Karpas-422 (cell line): ENCODE measurements around the gene SLC5A10. TPM values are rescaled to one million over a fixed set of nuclear protein-coding genes. Genes with fewer than 3 reads are reported as not detected.
"Not testable (repeated sequence)": the region's sequence is repeated elsewhere in the genome, so short reads cannot be mapped to it uniquely, and the experiment has no call there.

Experiments used
- DNase-seq: peaks from one replicate; pipeline ENCODE4 v3.0.0-alpha.2; 2015
- H2AFZ ChIP-seq: fragments of 200-600 bp; sonication (generic); 2 replicates; pipeline ENCODE4 v1.6.1; 2014; ENCODE audit warnings: antibody characterized with exemption, low read length, mixed read lengths
- H3K27ac ChIP-seq: fragments of 200-600 bp; sonication (generic); 2 replicates; pipeline ENCODE4 v1.5.1; 2014; ENCODE audit warnings: mild to moderate bottlenecking, low read length, moderate library complexity
- H3K27me3 ChIP-seq: fragments of 200-600 bp; sonication (generic); 2 replicates; pipeline ENCODE4 v1.6.1; 2014; ENCODE audit warnings: low read length, mixed read lengths
- H3K36me3 ChIP-seq: fragments of 200-600 bp; sonication (generic); 2 replicates; pipeline ENCODE4 v1.6.1; 2014; ENCODE audit warnings: low read length, mixed read lengths; ENCODE audit not compliant: insufficient read depth
- H3K4me1 ChIP-seq: fragments of 200-600 bp; sonication (generic); 2 replicates; pipeline ENCODE4 v1.6.1; 2014; ENCODE audit warnings: mild to moderate bottlenecking, low read length, mixed read lengths
- H3K4me2 ChIP-seq: fragments of 200-600 bp; sonication (generic); 2 replicates; pipeline ENCODE4 v1.6.1; 2014; ENCODE audit warnings: low read length, low read depth, mild to moderate bottlenecking; ENCODE audit not compliant: poor library complexity, severe bottlenecking
- H3K4me3 ChIP-seq: fragments of 200-600 bp; sonication (generic); 2 replicates; pipeline ENCODE4 v1.5.1; 2014; ENCODE audit warnings: mild to moderate bottlenecking, antibody characterized with exemption, low read length, mixed read lengths
- H3K79me2 ChIP-seq: fragments of 200-600 bp; sonication (generic); 2 replicates; pipeline ENCODE4 v1.6.1; 2014; ENCODE audit warnings: mild to moderate bottlenecking, low read length, mixed read lengths
- H3K9ac ChIP-seq: fragments of 200-600 bp; sonication (generic); 2 replicates; pipeline ENCODE4 v1.6.0; 2014; ENCODE audit warnings: low read length
- H3K9me2 ChIP-seq: fragments of 200-600 bp; sonication (generic), shearing (Covaris generic); replicated peaks from 2 replicates; pipeline ENCODE4 v1.6.0; 2014; ENCODE audit warnings: mild to moderate bottlenecking, low read length, moderate library complexity; ENCODE audit not compliant: insufficient read depth
- H3K9me3 ChIP-seq: fragments of 300-700, 200-600 bp; sonication (generic); 2 replicates; pipeline ENCODE4 v1.6.1; 2014; ENCODE audit warnings: low read length, mixed read lengths
- H4K20me1 ChIP-seq: fragments of 200-600 bp; sonication (generic); 2 replicates; pipeline ENCODE4 v1.6.1; 2014; ENCODE audit warnings: mild to moderate bottlenecking, antibody characterized with exemption, low read length, low read depth; ENCODE audit not compliant: insufficient read depth
- total RNA-seq: library from RNA; depleted of rRNA; stranded (reverse); fragments of >200 nt; shearing (Covaris generic); gene quantifications from 2 replicates; pipeline ENCODE4 v1.2.3, GENCODE V29; 2014; ENCODE audit warnings: low replicate concordance

The SLC5A10 gene
- total RNA-seq, 1 experiment from 2014 or later, result not detected

DNA sequence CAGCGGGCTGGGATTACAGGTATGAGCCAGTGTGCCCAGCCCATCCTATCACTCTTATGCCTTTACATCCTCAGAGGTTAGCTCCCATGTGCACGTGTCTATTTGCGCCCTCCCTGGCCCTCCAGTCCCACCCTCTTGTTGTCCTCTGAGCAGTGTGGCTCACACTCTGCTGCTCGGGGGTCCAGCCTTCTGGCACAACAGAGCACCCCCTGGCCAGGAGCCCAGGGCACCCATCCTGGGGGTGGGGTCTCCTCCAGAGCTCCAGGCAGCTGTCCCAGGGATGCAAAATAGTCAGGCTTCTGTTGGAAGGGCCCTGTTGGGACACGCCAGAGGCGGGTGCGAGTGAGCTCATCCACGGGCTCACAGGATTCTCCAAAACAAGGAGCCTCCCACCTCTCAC, 64.3 kb downstream of the SLC5A10 start:
- H3K27ac ChIP-seq, result no peak overlapping the region
- H2AFZ ChIP-seq, result no peak overlapping the region

DNA sequence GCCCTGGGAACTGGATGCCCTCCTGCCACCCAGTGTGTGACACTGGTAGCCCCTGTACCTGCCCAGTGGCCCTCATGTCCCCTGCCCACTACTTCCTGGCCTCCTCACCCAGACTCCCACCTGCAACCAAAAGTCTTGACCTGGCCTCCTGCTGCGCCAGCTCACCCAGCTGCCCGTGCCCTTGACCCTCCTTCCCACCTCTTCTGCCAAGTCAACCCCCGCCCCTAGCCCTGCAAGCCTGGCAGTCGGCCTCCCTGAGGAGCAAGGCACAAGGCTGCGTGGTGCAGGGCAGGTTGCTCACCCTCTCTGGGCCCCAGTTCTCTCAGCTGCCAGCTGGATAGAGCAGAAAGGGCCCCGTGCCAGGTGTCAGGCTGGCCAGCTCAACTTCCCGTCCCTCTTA, 64.9 kb downstream of the SLC5A10 start:
- H3K4me1 ChIP-seq, result no peaks in the 10 kb centered on the region; the same call in 1 of the 2 replicates
- no peak for DNase-seq
- no peak overlapping the region for H3K4me2 ChIP-seq
- no peaks in the 10 kb centered on the region for H3K79me2 ChIP-seq
- H3K36me3 ChIP-seq, result no peaks in the 10 kb centered on the region
- H2AFZ ChIP-seq, result no peak overlapping the region
- no peaks in the 10 kb centered on the region for H3K9me3 ChIP-seq
- H3K27me3 ChIP-seq, result no peaks in the 10 kb centered on the region
- no peak overlapping the region for H3K9ac ChIP-seq
- H4K20me1 ChIP-seq, result no peaks in the 10 kb centered on the region
- H3K9me2 ChIP-seq, result no peaks in the 10 kb centered on the region
- H3K27ac ChIP-seq, result no peak overlapping the region
- no peak overlapping the region for H3K4me3 ChIP-seq

More for the DNA sequence above, 64.3 kb downstream of the SLC5A10 start:
- H3K9me3 ChIP-seq, result no peaks in the 10 kb centered on the region
- no peak overlapping the region for H3K4me2 ChIP-seq
- no peak for DNase-seq
- H4K20me1 ChIP-seq, result no peaks in the 10 kb centered on the region
- H3K27me3 ChIP-seq, result no peaks in the 10 kb centered on the region
- H3K9ac ChIP-seq, result no peak overlapping the region
- no peaks in the 10 kb centered on the region for H3K9me2 ChIP-seq
- no peaks in the 10 kb centered on the region; the same call in 1 of the 2 replicates for H3K4me1 ChIP-seq
- no peaks in the 10 kb centered on the region for H3K79me2 ChIP-seq
- no peak overlapping the region for H3K4me3 ChIP-seq
- no peaks in the 10 kb centered on the region for H3K36me3 ChIP-seq

GRCh38 chr17:19017401-19017800, 65.4 kb downstream of the SLC5A10 start:
- H3K79me2 ChIP-seq, result no peaks in the 10 kb centered on the region
- H3K9me3 ChIP-seq, result no peaks in the 10 kb centered on the region
- no peak overlapping the region for H3K27ac ChIP-seq
- no peaks in the 10 kb centered on the region for H3K9me2 ChIP-seq
- no peaks in the 10 kb centered on the region for H3K36me3 ChIP-seq
- H3K4me1 ChIP-seq, result no peaks in the 10 kb centered on the region; the same call in 1 of the 2 replicates
- H2AFZ ChIP-seq, result no peak overlapping the region
- H3K9ac ChIP-seq, result no peak overlapping the region
- H3K4me3 ChIP-seq, result no peak overlapping the region
- no peaks in the 10 kb centered on the region for H4K20me1 ChIP-seq
- no peak overlapping the region for H3K4me2 ChIP-seq
- H3K27me3 ChIP-seq, result no peaks in the 10 kb centered on the region
- DNase-seq, result no peak

- no peaks in the 10 kb centered on the region for H3K79me2 ChIP-seq
- H4K20me1 ChIP-seq, result no peaks in the 10 kb centered on the region
- H2AFZ ChIP-seq, result no peak overlapping the region
- no peak overlapping the region for H3K27ac ChIP-seq
- H3K9ac ChIP-seq, result no peak overlapping the region
- H3K9me2 ChIP-seq, result no peaks in the 10 kb centered on the region
- H3K4me1 ChIP-seq, result no peaks in the 10 kb centered on the region; the same call in 1 of the 2 replicates
- no peak overlapping the region for H3K4me2 ChIP-seq
- no peaks in the 10 kb centered on the region for H3K36me3 ChIP-seq
- H3K4me3 ChIP-seq, result no peak overlapping the region
- H3K9me3 ChIP-seq, result no peaks in the 10 kb centered on the region
- no peaks in the 10 kb centered on the region for H3K27me3 ChIP-seq
- DNase-seq, result no peak
These were observed 66.0 kb downstream of the SLC5A10 start for GRCh38 chr17:19017804-19018599.

DNA sequence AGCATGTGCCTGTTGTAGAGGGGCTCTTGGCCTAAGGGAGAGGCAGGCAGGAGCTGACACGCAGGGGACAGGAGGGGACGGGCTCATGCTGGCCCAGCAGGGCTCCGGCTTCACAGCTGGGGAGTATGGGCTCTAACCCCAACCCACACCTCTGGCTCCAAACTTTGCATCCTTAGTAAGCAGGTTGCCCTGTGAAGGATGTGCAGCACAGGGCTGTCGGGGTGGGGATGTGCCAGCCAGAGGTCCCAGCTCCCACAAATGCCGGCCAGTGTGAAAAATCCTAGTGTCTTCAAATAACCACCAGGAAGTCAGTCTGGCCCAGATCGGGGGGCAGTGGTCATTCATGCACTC, 66.6 kb downstream of the SLC5A10 start:
- H3K79me2 ChIP-seq, result no peaks in the 10 kb centered on the region
- no peak overlapping the region for H3K27ac ChIP-seq
- no peak overlapping the region for H2AFZ ChIP-seq
- H3K9me3 ChIP-seq, result no peaks in the 10 kb centered on the region
- H3K9me2 ChIP-seq, result no peaks in the 10 kb centered on the region
- DNase-seq, result no peak
- H3K9ac ChIP-seq, result no peak overlapping the region
- H4K20me1 ChIP-seq, result no peaks in the 10 kb centered on the region
- H3K4me2 ChIP-seq, result no peak overlapping the region
- H3K4me1 ChIP-seq, result no peaks in the 10 kb centered on the region; the same call in 1 of the 2 replicates
- no peaks in the 10 kb centered on the region for H3K27me3 ChIP-seq
- H3K36me3 ChIP-seq, result no peaks in the 10 kb centered on the region
- no peak overlapping the region for H3K4me3 ChIP-seq

DNA sequence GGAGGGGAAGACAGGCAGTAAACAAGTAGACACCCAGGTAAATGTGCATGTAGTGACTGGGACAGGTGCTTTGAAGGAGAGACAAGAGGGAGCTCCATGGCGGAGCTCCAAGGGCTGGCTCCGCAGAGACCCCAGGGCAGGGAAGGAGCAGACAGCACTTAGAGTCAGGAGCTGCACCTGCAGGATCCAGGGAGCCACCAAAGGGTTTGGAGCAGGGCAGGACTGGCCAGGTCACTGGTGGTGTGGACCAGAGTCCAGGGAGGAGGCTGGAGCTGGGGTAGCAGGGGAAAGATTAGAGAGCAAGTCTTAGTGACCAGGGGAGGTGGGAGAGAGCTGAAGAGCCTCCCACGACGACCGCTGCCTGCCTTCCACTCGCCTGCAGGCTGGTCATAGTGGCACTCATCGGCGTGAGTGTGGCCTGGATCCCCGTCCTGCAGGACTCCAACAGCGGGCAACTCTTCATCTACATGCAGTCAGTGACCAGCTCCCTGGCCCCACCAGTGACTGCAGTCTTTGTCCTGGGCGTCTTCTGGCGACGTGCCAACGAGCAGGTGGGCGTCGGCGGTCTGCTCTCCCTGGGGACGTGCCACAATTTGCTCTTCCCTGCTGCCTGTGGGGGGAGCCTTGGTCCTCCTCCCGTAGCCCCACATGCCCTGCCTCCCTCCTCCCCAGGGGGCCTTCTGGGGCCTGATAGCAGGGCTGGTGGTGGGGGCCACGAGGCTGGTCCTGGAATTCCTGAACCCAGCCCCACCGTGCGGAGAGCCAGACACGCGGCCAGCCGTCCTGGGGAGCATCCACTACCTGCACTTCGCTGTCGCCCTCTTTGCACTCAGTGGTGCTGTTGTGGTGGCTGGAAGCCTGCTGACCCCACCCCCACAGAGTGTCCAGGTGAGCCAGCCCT, 67.3 kb downstream of the SLC5A10 start:
- H3K4me3 ChIP-seq, result no peak overlapping the region
- H4K20me1 ChIP-seq, result no peaks in the 10 kb centered on the region
- no peak overlapping the region for H3K27ac ChIP-seq
- no peaks in the 10 kb centered on the region for H3K9me2 ChIP-seq
- no peak overlapping the region for H3K4me2 ChIP-seq
- H3K27me3 ChIP-seq, result no peaks in the 10 kb centered on the region
- H3K9ac ChIP-seq, result no peak overlapping the region
- DNase-seq, result no peak
- no peak overlapping the region for H2AFZ ChIP-seq
- H3K9me3 ChIP-seq, result no peaks in the 10 kb centered on the region
- H3K79me2 ChIP-seq, result no peaks in the 10 kb centered on the region
- peaks cover 6% of the 10 kb centered on the region; the same call in 1 of the 2 replicates for H3K4me1 ChIP-seq
- H3K36me3 ChIP-seq, result no peaks in the 10 kb centered on the region

DNA sequence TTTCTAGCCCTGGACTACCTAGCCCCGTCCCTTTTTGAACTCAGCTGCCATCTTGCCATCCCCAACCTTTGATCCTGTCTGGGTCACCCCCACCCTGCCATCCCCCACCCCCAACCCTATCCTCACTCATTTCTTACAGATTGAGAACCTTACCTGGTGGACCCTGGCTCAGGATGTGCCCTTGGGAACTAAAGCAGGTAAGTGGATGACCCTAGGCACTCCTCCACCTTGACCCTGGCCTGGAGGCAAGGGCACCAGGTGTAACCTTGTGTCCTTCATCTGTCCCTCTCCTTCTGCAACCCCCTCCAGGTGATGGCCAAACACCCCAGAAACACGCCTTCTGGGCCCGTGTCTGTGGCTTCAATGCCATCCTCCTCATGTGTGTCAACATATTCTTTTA, 68.1 kb downstream of the SLC5A10 start:
- no peak for DNase-seq
- H3K36me3 ChIP-seq, result no peaks in the 10 kb centered on the region

DNA sequence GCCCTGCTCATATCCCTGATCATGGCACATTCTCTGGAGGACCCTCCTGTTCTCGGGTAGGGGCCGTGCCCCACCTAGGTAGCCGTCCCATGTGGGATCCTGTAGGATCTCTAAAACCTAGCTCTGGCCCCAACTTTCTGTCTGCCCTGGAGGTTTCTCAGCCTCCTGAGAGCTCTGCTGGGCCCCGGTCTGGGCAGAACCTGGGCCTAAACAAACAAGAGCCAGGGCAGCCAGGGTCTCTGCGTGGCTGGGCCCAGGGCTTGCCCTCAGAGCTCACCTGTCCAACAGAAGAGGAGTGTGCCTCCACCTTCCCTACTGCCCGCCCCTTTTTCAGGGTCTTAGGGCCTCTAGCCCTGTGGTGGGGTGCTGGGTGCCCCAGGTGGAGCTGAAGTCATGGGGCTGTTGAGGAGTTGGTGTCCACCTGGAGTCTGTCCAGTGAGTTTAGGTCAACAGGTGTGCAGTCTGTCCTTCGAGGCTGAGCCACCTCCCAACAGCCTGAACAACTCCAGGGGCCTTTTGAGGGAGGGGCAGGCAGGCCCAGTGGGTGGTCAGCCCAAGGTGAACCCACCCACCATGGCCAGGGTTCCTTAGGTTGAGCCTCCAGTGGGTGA, 69.2 kb downstream of the SLC5A10 start:
- not testable (repeated sequence) for H3K9me3 ChIP-seq, DNase-seq, H3K27ac ChIP-seq, H3K9me2 ChIP-seq, H3K79me2 ChIP-seq, H3K27me3 ChIP-seq, H3K4me3 ChIP-seq, H3K4me2 ChIP-seq, H3K9ac ChIP-seq, H3K36me3 ChIP-seq, H2AFZ ChIP-seq, H4K20me1 ChIP-seq
- H3K4me1 ChIP-seq, result peaks cover 11% of the 10 kb centered on the region; the same call in 1 of the 2 replicates

More for the DNA sequence above, 68.1 kb downstream of the SLC5A10 start:
- H3K9ac ChIP-seq, result no peak overlapping the region
- no peak overlapping the region for H3K4me2 ChIP-seq
- no peaks in the 10 kb centered on the region for H4K20me1 ChIP-seq
- H3K27me3 ChIP-seq, result no peaks in the 10 kb centered on the region
- no peaks in the 10 kb centered on the region for H3K9me3 ChIP-seq
- no peak overlapping the region for H3K27ac ChIP-seq
- no peaks in the 10 kb centered on the region for H3K79me2 ChIP-seq
- H2AFZ ChIP-seq, result no peak overlapping the region
- H3K4me1 ChIP-seq, result peaks cover 11% of the 10 kb centered on the region; the same call in 1 of the 2 replicates
- no peaks in the 10 kb centered on the region for H3K9me2 ChIP-seq
- no peak overlapping the region for H3K4me3 ChIP-seq
